Activated CD4-positive, alpha-beta T cell treated with anti-CD3 and anti-CD28 coated beads, Interleukin-2, amount 50 U/mL, for 16 hours (primary cell): ENCODE results near the gene TBC1D25.
"Not testable (repeated sequence)": the region's sequence is repeated elsewhere in the genome, so short reads cannot be mapped to it uniquely, and the experiment has no call there.

Experiments used
- DNase-seq: peaks from one replicate; pipeline ENCODE4 v3.0.0-alpha.2; 2020

The TBC1D25 gene

GRCh38 chrX:48516987-48517386 lies 22.5 kb upstream of the TBC1D25 start:
- no peak for DNase-seq

- not testable (repeated sequence) for DNase-seq
These were observed 20.0 kb upstream of the TBC1D25 start for GRCh38 chrX:48519481-48519880.

DNA sequence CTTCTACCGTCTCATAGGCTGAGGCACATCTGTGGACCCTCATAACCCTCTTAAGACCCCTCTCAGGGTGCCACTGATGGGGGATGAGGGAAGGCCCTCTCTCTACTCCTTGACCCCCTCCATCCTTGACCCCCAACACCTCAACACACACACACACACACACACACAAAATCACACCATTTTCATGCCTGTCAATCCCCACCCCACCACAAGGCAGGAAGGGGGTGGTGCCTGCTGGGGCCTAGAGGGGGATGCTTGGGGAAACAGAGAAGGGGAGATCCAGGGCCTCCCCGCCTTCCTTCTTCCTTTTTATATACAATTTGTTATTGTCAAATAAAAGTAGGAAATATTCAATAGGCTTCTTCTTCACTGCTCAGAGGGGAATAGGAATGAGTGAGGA lies 19.1 kb upstream of the TBC1D25 start:
- DNase-seq = peak; percentile 31

DNA sequence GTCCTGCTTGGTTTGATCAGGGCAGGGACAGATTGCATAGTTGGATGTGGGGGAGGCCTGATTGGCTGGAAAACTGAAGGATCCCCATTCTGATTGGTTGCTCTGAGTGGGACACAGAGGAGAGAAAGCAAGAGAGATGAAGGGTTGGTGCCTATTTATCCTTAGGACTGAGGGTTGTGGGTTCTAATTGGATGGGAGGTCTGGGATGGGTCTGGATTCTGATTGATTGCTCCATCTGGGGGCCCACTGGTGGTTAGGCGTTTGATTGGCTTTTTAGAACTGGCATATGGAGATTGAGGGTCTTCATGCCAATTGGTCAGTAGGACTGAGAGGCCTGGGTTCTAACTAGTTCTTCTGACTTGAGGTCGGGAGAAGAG lies 18.6 kb upstream of the TBC1D25 start:
- DNase-seq = peak; percentile 50

GRCh38 chrX:48521353-48522243 lies 17.9 kb upstream of the TBC1D25 start, which contains the start of gene EBP:
TSS of gene EBP (plus strand) at chrX:48521808. CDS start at chrX:48523772, 1,964 bp downstream.
- DNase-seq = peak; percentile 96

DNA sequence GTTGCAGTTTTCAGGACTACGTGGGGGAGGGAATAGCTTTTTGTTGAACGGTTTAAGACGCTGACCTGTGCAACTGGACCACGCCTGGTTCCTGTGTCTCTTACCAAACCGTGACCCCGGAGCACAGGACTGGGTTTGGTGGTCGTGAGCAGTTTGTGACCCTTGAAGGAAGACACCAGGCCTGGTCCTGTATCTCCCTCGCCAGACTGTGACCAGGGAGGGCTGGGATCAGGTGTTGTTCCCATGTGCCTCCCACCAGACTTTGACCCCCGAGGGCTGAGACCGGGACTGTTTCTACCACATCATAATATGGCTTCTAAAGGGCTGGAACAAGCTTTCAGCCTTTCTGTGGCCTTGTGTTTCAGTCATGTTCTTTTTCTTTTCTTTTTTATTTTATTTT lies 17.2 kb upstream of the TBC1D25 start:
- no peak for DNase-seq

DNA sequence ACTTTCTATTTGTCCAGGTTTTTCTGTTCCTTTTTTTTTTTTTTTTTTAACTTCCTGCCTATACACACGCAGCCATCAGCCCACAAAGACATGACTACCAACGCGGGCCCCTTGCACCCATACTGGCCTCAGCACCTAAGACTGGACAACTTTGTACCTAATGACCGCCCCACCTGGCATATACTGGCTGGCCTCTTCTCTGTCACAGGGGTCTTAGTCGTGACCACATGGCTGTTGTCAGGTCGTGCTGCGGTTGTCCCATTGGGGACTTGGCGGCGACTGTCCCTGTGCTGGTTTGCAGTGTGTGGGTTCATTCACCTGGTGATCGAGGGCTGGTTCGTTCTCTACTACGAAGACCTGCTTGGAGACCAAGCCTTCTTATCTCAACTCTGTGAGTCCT lies 15.8 kb upstream of the TBC1D25 start:
- DNase-seq = no peak

- not testable (repeated sequence) for DNase-seq
These were observed 13.7 kb upstream of the TBC1D25 start for GRCh38 chrX:48525853-48526252.

- DNase-seq = no peak
These were observed 8.8 kb upstream of the TBC1D25 start for GRCh38 chrX:48530736-48531135.

DNA sequence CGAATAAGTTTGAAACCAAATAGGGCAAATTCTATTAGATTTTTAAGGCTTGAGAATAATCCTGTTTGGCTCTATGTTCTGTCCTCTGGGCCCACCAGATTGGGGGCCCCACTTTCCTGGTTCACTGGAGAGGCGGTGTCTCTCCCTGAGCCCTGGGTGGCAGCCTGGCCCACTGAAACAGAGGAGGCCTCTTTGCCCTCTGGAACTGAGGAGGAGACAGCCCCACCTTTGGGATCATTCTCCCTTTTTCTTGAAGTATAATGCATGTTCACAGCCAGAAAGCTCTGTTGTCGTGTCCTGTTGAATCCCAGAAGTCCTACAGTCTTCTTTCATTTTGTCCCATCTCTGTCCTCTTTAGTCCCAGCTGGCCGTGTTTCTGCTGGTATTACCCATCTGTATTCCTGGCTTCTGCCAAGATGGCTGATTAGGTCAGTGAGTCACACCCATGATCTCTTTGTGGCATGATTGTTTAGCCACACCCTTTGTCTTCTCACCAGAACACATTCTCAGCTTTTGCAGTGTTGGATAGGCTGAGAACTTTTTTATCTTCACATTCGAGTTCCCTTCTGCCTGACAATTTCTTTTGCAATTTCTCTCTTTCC lies 8.1 kb upstream of the TBC1D25 start:
- DNase-seq = peak; percentile 43

GRCh38 chrX:48532161-48532560 lies 7.4 kb upstream of the TBC1D25 start:
- DNase-seq = no peak

- no peak for DNase-seq
These were observed 6.3 kb upstream of the TBC1D25 start for GRCh38 chrX:48533165-48533564.

DNA sequence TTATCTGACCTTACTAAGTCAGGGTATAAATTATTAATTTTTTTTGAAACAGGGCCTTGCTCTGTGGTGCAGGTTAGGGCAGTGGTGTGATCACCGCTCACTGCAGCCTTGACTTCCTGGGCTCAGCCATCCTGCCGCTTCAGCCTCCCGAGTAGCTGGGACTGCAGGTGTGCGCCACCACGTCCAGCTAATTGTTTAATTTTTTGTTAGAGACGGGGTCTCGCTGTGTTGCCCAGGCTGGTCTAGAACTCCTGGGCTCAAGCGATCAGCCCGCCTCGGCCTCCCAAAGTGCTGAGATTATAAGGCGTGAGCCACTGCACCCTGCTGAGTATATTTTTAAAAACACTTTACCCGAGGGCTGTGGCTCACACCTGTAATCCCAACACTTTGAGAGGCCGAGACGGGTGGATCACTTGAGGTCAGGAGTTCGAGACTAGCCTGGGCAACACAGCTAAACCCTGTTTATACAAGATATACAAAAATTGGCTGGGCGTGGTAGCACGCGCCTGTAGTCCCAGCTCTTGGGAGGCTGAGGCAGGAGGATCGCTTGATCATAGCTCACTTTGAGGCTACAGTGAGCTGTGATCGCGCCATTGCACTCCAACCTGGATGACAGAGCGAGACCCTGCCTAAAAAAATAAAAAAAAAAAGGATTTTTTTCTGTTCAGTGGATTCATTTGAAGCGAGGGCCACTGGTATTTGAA lies 721 bp upstream of the TBC1D25 start:
- DNase-seq = no peak

GRCh38 chrX:48540028-48540375 lies 488 bp downstream of the TBC1D25 start:
- DNase-seq = peak; percentile 62

- DNase-seq = no peak
These were observed 966 bp downstream of the TBC1D25 start for GRCh38 chrX:48540480-48540879.

GRCh38 chrX:48541140-48541814 lies 1.8 kb downstream of the TBC1D25 start:
- DNase-seq = no peak

DNA sequence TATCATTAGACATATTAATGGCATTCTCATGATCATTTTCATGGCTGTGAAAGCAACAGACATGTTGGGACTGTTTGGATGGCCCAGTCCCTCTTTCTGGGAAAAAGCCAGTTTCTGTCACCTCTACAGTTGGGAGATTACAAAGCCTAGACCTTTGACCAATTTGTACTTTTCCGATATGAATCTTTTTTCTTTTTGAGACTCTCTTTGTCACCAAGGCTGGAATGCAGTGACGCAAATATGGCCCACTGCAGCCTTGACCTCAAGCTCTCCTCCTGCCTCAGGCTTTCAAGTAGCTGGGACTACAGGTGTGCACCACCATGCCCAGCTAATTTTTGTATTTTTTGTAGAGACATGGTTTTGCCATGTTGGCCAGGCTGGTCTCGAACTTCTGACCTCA lies 9.4 kb downstream of the TBC1D25 start:
- no peak for DNase-seq

- not testable (repeated sequence) for DNase-seq
These were observed 16.3 kb downstream of the TBC1D25 start for GRCh38 chrX:48555731-48556325.

DNA sequence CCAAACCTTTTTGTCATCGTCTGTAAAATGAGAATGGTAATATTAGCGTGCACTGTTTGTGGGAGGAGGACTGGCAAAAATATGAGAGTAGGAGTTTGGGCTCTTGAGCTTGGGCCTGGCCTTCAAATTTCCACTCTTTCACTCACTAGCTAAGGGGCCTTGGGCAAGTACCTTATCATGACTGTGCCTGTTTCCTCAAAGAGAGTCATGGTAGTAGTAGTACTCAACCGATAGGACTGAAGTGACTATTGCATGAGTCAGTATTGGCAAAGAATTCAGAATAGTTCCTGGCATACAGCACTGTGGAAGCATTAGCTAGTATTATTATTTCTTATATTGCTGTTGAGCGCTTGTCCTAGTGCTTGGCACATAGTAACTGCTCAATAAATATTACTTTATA lies 18.8 kb downstream of the TBC1D25 start:
- peak; percentile 60 for DNase-seq

- no peak for DNase-seq
These were observed 20.1 kb downstream of the TBC1D25 start for GRCh38 chrX:48559636-48560035.

GRCh38 chrX:48560056-48560455 lies 20.5 kb downstream of the TBC1D25 start:
- no peak for DNase-seq

DNA sequence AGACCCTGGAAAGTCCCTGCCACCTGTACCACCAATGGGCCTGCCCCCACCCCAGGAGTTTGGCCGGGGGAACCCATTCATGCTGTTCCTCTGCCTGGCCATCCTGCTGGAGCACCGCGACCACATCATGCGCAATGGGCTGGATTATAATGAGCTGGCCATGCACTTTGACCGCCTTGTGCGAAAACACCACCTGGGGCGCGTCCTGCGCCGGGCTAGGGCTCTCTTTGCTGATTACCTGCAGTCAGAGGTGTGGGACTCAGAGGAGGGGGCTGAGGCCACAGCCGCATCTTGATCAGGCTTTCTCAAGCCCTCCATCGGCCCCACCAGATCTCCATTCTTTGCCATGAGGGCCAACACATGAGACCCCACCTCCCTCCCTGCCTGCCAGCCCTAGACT lies 21.2 kb downstream of the TBC1D25 start:
- no peak for DNase-seq

- peak; percentile 88 for DNase-seq
These were observed 30.4 kb downstream of the TBC1D25 start for GRCh38 chrX:48569958-48570357.
